MM.1S (cell line): Measurements from ENCODE around the gene TMEM26.

Experiments
- DNase-seq: peaks from one replicate; pipeline ENCODE4 v3.0.0-alpha.2; 2015
- H2AFZ ChIP-seq: fragments of 300-600 bp; sonication (generic); 2 replicates; pipeline ENCODE4 v1.6.0; 2016; ENCODE audit warnings: antibody characterized with exemption, low read length
- H3F3A ChIP-seq: fragments of 300-600 bp; sonication (generic); 2 replicates; pipeline ENCODE4 v1.6.1; 2016; ENCODE audit warnings: mild to moderate bottlenecking, antibody characterized with exemption, low read length, moderate library complexity, mixed read lengths; ENCODE audit not compliant: insufficient read depth
- H3K27ac ChIP-seq: fragments of 300-600 bp; sonication (generic); 2 replicates; pipeline ENCODE4 v1.5.1; 2016; ENCODE audit warnings: mild to moderate bottlenecking, low read length
- H3K27me3 ChIP-seq: fragments of 300-600 bp; sonication (generic); replicated peaks from 2 replicates; pipeline ENCODE4 v1.6.0; 2016; ENCODE audit warnings: low read length; ENCODE audit not compliant: insufficient read depth
- H3K36me3 ChIP-seq: fragments of 300-600 bp; sonication (generic); replicated peaks from 2 replicates; pipeline ENCODE4 v1.6.1; 2016; ENCODE audit warnings: mild to moderate bottlenecking, low read length, mixed read lengths; ENCODE audit not compliant: insufficient read depth
- H3K4me1 ChIP-seq: fragments of 300-600 bp; sonication (generic); 2 replicates; pipeline ENCODE4 v1.6.1; 2016; ENCODE audit warnings: low read length, mixed read lengths
- H3K4me2 ChIP-seq: fragments of 300-600 bp; sonication (generic); 2 replicates; pipeline ENCODE4 v1.6.0; 2016; ENCODE audit warnings: low read depth, low read length
- H3K4me3 ChIP-seq: fragments of 300-600 bp; sonication (generic); 2 replicates; pipeline ENCODE4 v1.5.1; 2016; ENCODE audit warnings: low read length, mixed read lengths
- H3K79me2 ChIP-seq: fragments of 300-600 bp; sonication (generic); 2 replicates; pipeline ENCODE4 v1.6.1; 2016; ENCODE audit warnings: mixed run types, low read length, mixed read lengths
- H3K9ac ChIP-seq: fragments of 300-600 bp; sonication (generic); 2 replicates; pipeline ENCODE4 v1.6.1; 2016; ENCODE audit warnings: low read length, mixed read lengths
- H3K9me2 ChIP-seq: fragments of 300-600 bp; sonication (generic); replicated peaks from 2 replicates; pipeline ENCODE4 v1.6.1; 2016; ENCODE audit warnings: mild to moderate bottlenecking, low read length, mixed read lengths; ENCODE audit not compliant: insufficient read depth
- H3K9me3 ChIP-seq: fragments of 300-600 bp; sonication (generic); replicated peaks from 2 replicates; pipeline ENCODE4 v1.6.1; 2016; ENCODE audit warnings: mild to moderate bottlenecking, low read length, mixed read lengths; ENCODE audit not compliant: insufficient read depth
- H4K20me1 ChIP-seq: fragments of 300-600 bp; sonication (generic); 2 replicates; pipeline ENCODE4 v1.6.1; 2016; ENCODE audit warnings: mild to moderate bottlenecking, low read length, moderate library complexity, mixed read lengths; ENCODE audit not compliant: insufficient read depth
- EZH2 ChIP-seq: fragments of 300-600 bp; sonication (generic); optimal IDR thresholded peaks from 2 replicates; pipeline ENCODE3; 2017; ENCODE audit warnings: low read depth, mild to moderate bottlenecking, antibody characterized with exemption, low read length, mixed read lengths
- EZH2phosphoT487 ChIP-seq: fragments of 300-600 bp; sonication (generic); IDR thresholded peaks from 2 replicates; pipeline ENCODE4 v1.6.1; 2018; ENCODE audit warnings: antibody characterized with exemption, low read length
- TF ChIP-seq, protein P1 (sequence below): fragments of 300-600 bp; sonication (generic); IDR thresholded peaks from 2 replicates; pipeline ENCODE4 v1.5.1; 2016; ENCODE audit warnings: antibody characterized with exemption, low read length, mixed read lengths

Gene TMEM26

DNA sequence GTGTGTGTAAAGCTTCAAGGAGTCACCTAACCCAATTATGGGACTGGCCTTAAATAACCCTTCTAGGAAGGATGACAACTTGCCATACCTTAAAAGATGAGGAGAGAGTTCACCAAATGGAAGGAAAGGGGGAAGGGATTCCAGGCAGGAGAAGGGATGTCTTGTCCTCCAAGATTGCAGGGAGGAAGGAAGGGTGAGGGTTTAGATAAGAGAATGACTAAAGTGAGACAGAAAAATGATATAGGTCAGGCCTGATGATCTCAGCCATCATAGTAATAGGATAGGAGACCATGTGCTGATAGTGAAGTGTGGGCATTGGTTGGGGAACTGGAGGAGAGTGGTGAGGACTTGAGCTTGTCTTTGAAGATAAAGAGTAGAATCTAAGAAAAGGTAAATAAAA is 7.7 kb upstream of the TMEM26 start:
- DNase-seq, result no peak
- H3K4me2 ChIP-seq, result no peak overlapping the region
- H3K79me2 ChIP-seq, result no peaks in the 10 kb centered on the region
- H3K4me3 ChIP-seq, result no peak overlapping the region
- TF ChIP-seq EZH2phosphoT487 (no peak), EZH2 (no peak)
- TF ChIP-seq, protein P1, sequence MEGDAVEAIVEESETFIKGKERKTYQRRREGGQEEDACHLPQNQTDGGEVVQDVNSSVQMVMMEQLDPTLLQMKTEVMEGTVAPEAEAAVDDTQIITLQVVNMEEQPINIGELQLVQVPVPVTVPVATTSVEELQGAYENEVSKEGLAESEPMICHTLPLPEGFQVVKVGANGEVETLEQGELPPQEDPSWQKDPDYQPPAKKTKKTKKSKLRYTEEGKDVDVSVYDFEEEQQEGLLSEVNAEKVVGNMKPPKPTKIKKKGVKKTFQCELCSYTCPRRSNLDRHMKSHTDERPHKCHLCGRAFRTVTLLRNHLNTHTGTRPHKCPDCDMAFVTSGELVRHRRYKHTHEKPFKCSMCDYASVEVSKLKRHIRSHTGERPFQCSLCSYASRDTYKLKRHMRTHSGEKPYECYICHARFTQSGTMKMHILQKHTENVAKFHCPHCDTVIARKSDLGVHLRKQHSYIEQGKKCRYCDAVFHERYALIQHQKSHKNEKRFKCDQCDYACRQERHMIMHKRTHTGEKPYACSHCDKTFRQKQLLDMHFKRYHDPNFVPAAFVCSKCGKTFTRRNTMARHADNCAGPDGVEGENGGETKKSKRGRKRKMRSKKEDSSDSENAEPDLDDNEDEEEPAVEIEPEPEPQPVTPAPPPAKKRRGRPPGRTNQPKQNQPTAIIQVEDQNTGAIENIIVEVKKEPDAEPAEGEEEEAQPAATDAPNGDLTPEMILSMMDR, result no peak
- H3K27me3 ChIP-seq, result no peaks in the 10 kb centered on the region
- no peaks in the 10 kb centered on the region for H3F3A ChIP-seq
- no peaks in the 10 kb centered on the region for H3K4me1 ChIP-seq
- no peaks in the 10 kb centered on the region for H3K36me3 ChIP-seq
- no peak overlapping the region for H3K9ac ChIP-seq
- no peaks in the 10 kb centered on the region for H4K20me1 ChIP-seq
- H3K27ac ChIP-seq, result no peak overlapping the region
- H3K9me3 ChIP-seq, result no peaks in the 10 kb centered on the region
- H2AFZ ChIP-seq, result no peak overlapping the region
- no peaks in the 10 kb centered on the region for H3K9me2 ChIP-seq

DNA sequence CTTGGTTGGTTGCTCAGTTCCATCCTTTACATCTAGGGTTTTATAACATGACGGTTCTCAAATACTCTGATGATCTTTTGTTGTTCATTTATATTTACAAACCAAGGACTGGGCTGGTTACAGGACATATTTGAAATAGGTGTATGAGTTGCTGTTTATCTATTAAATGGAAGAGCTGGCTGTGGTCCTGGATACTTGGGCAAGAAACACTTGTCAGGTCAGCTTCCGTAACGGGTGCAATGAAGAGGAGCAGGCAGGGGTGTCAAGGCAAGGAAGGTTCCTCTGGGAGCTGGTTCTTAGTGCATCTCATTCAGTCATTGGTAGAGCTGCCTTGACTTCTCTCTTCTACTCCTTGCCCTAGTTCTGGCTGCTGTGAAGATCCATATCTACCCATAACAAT is 4.8 kb upstream of the TMEM26 start:
- H4K20me1 ChIP-seq, result no peaks in the 10 kb centered on the region
- H2AFZ ChIP-seq, result no peak overlapping the region
- H3F3A ChIP-seq, result no peaks in the 10 kb centered on the region
- no peak overlapping the region for H3K27ac ChIP-seq
- no peak overlapping the region for H3K4me3 ChIP-seq
- H3K27me3 ChIP-seq, result no peaks in the 10 kb centered on the region
- H3K9ac ChIP-seq, result no peak overlapping the region
- H3K36me3 ChIP-seq, result no peaks in the 10 kb centered on the region
- H3K4me2 ChIP-seq, result no peak overlapping the region
- no peaks in the 10 kb centered on the region for H3K9me3 ChIP-seq
- no peaks in the 10 kb centered on the region for H3K9me2 ChIP-seq
- no peak for DNase-seq
- no peaks in the 10 kb centered on the region for H3K79me2 ChIP-seq
- TF ChIP-seq EZH2, result no peak
- TF ChIP-seq EZH2phosphoT487, result no peak
- TF ChIP-seq, protein P1, result no peak
- no peaks in the 10 kb centered on the region for H3K4me1 ChIP-seq

DNA sequence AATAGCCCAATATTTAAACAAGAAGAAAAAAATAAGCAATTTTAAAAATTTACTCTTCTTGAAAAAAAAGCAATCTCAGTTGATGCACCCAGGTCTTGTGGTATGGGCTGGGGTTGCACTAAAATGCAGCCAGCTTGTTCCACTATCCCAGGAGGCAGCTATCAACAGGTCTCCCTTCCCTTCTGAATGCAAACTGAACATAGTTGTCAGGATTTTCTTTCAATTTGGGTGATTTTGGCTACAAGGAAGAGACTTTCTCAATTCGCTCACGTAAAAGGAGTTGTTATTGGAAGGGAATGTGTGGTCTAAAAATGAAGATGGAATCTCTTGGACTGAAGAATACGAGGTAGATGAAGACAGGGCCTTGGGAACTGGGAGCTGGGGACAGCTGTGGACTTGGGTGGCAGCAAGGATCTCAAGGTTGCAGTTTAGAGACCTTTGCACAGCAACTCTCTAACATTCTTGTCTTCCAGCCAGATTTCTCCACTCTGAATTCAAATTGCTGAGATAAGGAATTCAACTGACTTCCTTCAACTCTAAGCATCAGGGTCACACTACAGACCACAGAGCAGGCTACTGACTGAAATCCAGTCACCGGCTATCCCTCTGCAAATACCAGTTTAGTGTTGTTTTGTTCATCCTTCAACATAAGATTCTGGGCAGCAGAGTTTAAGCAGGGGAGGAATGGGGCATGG is 3.1 kb upstream of the TMEM26 start:
- Histone ChIP-seq H3K36me3 (no peaks in the 10 kb centered on the region), H3F3A (no peaks in the 10 kb centered on the region), H3K4me1 (no peaks in the 10 kb centered on the region), H3K27me3 (no peaks in the 10 kb centered on the region), H3K9me2 (no peaks in the 10 kb centered on the region), H4K20me1 (no peaks in the 10 kb centered on the region), H3K9ac (no peak overlapping the region), H3K79me2 (no peaks in the 10 kb centered on the region), H2AFZ (no peak overlapping the region), H3K27ac (no peak overlapping the region), H3K9me3 (no peaks in the 10 kb centered on the region), H3K4me2 (no peak overlapping the region), H3K4me3 (no peak overlapping the region)
- no peak for DNase-seq
- TF ChIP-seq EZH2, result no peak
- TF ChIP-seq EZH2phosphoT487, result no peak
- TF ChIP-seq, protein P1, result no peak
